SH-SY5Y (cell line): Measurements from ENCODE around the gene TM9SF4.

Source experiments
- GATA2 ChIP-seq: IDR thresholded peaks from 2 replicates; pipeline ENCODE4 v1.6.1; 2011; ENCODE audit warnings: mild to moderate bottlenecking, low read depth, low read length
- GATA3 ChIP-seq: IDR thresholded peaks from 2 replicates; pipeline ENCODE4 v1.6.1; 2011; ENCODE audit warnings: low read depth, mild to moderate bottlenecking, low read length, moderate library complexity

GRCh38 chr20:32115211-32115767 is 5.8 kb downstream of the TM9SF4 start:
- TF ChIP-seq GATA2 (no peak), GATA3 (no peak)
